HepG2 (cell line): Measurements from ENCODE around the gene RAPGEF2. TPM values are rescaled to one million over a fixed set of nuclear protein-coding genes. Genes with fewer than 3 reads are reported as not detected.

Source experiments
- ATAC-seq: fragments of 200-7000 bp; cut with Tn5 transposase; 3 replicates; pipeline ENCODE4 v1.9.1; 2020; ENCODE audit warnings: mild to moderate bottlenecking, moderate library complexity
- BruUV-seq: library from RNA; stranded (reverse); fragments of 400-500 nt; replicated peaks from 2 replicates; lab custom pipeline; 2021; lab: Mats Ljungman, UMichigan
- CTCF ChIA-PET: fragments of 300-600 bp; formaldehyde crosslinking; extraction: SDS; loops from one replicate; lab custom pipeline; 2021; ENCODE audit warnings: low total read pairs, inconsistent platforms, low intra/inter-chr PET ratio; lab: Yijun Ruan, JAX
- POLR2A ChIA-PET: fragments of 350-600 bp; sonication (Branson Sonifier 250); formaldehyde crosslinking; loops from one replicate; lab custom pipeline; 2020; ENCODE audit warnings: antibody characterized with exemption, inconsistent platforms; lab: Yijun Ruan, JAX
- DNase-seq: peaks from one replicate; pipeline ENCODE4 v3.0.0-alpha.2; 2015; ENCODE audit warnings: low spot score
- FAIRE-seq: peaks from 3 replicates; lab custom pipeline; 2011; peaks lifted over from hg19 to GRCh38; lab: Jason Lieb, UNC
- H2AFZ ChIP-seq: one replicate; pipeline ENCODE4 v1.6.1; 2011; ENCODE audit warnings: low read length, inconsistent platforms
- H3K27ac ChIP-seq: fragments of 300-600 bp; 3 replicates; pipeline ENCODE4 v1.8.0; 2011; ENCODE audit warnings: mixed run types, mild to moderate bottlenecking, mixed read lengths, low read length, inconsistent platforms; ENCODE audit not compliant: insufficient read depth; ENCODE audit errors: extremely low read length
- H3K27me3 ChIP-seq, 2 experiments: fragments of 200-600 bp in 1 of 2; 2 replicates in 1 of 2; 3 replicates in 1 of 2; pipeline versions ENCODE4 v1.6.0 to v1.8.0; 2011; ENCODE audit warnings: low read length in 2 of 2, mild to moderate bottlenecking in 2 of 2, moderate library complexity in 2 of 2, inconsistent platforms in 1 of 2; ENCODE audit not compliant: insufficient read depth in 2 of 2, control insufficient read depth in 1 of 2
- H3K36me3 ChIP-seq, 2 experiments: fragments of 200-600 bp in 1 of 2; replicated peaks in 1 of 2; 2 replicates in 1 of 2; 3 replicates in 1 of 2; pipeline versions ENCODE4 v1.5.1 to v1.8.0; 2011; ENCODE audit warnings: low read length in 2 of 2, inconsistent platforms in 1 of 2; ENCODE audit not compliant: insufficient read depth in 2 of 2, control insufficient read depth in 1 of 2
- H3K4me1 ChIP-seq: 2 replicates; pipeline ENCODE4 v1.5.1; 2012; ENCODE audit warnings: low read length, inconsistent platforms; ENCODE audit not compliant: insufficient read depth
- H3K4me2 ChIP-seq: 2 replicates; pipeline ENCODE4 v1.6.0; 2011; ENCODE audit warnings: low read depth, low read length, inconsistent platforms
- H3K4me3 ChIP-seq, 3 experiments: fragments of 200-600 bp in 1 of 3; sonication (generic), shearing (Covaris generic) in 1 of 3; replicated peaks in 1 of 3; 2 replicates each; pipeline ENCODE4 v1.5.1; 2011 to 2016; ENCODE audit warnings: low read length in 3 of 3, inconsistent platforms in 2 of 3, low read depth in 2 of 3, mild to moderate bottlenecking in 2 of 3, control low read depth in 1 of 3, mixed read lengths in 1 of 3; ENCODE audit not compliant: insufficient read depth in 1 of 3
- H3K79me2 ChIP-seq: one replicate; pipeline ENCODE4 v1.6.1; 2011; ENCODE audit warnings: low read length, inconsistent platforms; ENCODE audit not compliant: insufficient read depth
- H3K9ac ChIP-seq: 2 replicates; pipeline ENCODE4 v1.6.0; 2011; ENCODE audit warnings: mild to moderate bottlenecking, low read depth, low read length, inconsistent platforms; ENCODE audit not compliant: insufficient read depth
- H3K9me3 ChIP-seq: 2 replicates; pipeline ENCODE4 v1.5.1; 2012; ENCODE audit warnings: mild to moderate bottlenecking, low read length
- H4K20me1 ChIP-seq: 2 replicates; pipeline ENCODE4 v1.6.0; 2011; ENCODE audit warnings: inconsistent platforms, mild to moderate bottlenecking, low read length, moderate library complexity; ENCODE audit not compliant: insufficient read depth
- AGO2 ChIP-seq: fragments of 200-400 bp; formaldehyde crosslinking; optimal IDR thresholded peaks from 2 replicates; pipeline ENCODE3; 2017; ENCODE audit warnings: mild to moderate bottlenecking, low read depth, low read length, moderate library complexity
- GABPB1 ChIP-seq: IDR thresholded peaks from 2 replicates; pipeline ENCODE4 v1.6.1; 2016; ENCODE audit warnings: mild to moderate bottlenecking, missing genetic modification reagents, moderate library complexity, missing compliant biosample characterization
- NFATC3 ChIP-seq: sonication (generic); formaldehyde crosslinking; IDR thresholded peaks from 2 replicates; pipeline ENCODE4 v1.5.1; 2020; ENCODE audit warnings: mild to moderate bottlenecking, missing genetic modification reagents
- NR0B2 ChIP-seq: sonication (generic); formaldehyde crosslinking; IDR thresholded peaks from 2 replicates; pipeline ENCODE4 v1.4.0; 2020; ENCODE audit warnings: mild to moderate bottlenecking, missing genetic modification reagents
- RCOR2 ChIP-seq: IDR thresholded peaks from 2 replicates; pipeline ENCODE4 v1.6.1; 2016; ENCODE audit warnings: missing biosample characterization, missing genetic modification reagents
- RXRB ChIP-seq: IDR thresholded peaks from 2 replicates; pipeline ENCODE4 v1.6.1; 2016; ENCODE audit warnings: borderline replicate concordance, missing genetic modification reagents, missing compliant biosample characterization
- SIN3B ChIP-seq: fragments of 150-350 bp; IDR thresholded peaks from 2 replicates; pipeline ENCODE4 v1.6.1; 2014; ENCODE audit warnings: low read length
- SMC3 ChIP-seq: IDR thresholded peaks from 2 replicates; pipeline ENCODE4 v1.6.1; 2011; ENCODE audit warnings: low read length, improper control_type of control experiment
- TFAP4 ChIP-seq: sonication (generic); IDR thresholded peaks from 2 replicates; pipeline ENCODE4 v1.6.1; 2016; ENCODE audit warnings: low read depth, borderline replicate concordance
- ZNF589 ChIP-seq: sonication (generic); formaldehyde crosslinking; conservative IDR thresholded peaks from 2 replicates; pipeline ENCODE4 v1.8.0; 2022; ENCODE audit warnings: mild to moderate bottlenecking, moderate library complexity, missing genetic modification reagents
- WGBS: methylation state at CpG from one replicate; pipeline ENCODE4 v1.1.6; 2017; ENCODE audit warnings: low lambda C conversion rate; 5-methylcytosine and 5-hydroxymethylcytosine counted together
- in situ Hi-C: cut with HindIII; loops from 2 replicates; pipeline ENCODE4 v1.10.0; 2017; ENCODE audit warnings: low pct_unique_long_range_greater_than_20kb; ENCODE audit not compliant: extremely low pct_ligation_motif_present
- intact Hi-C: fragments of 100-400 bp; cut with micrococcal nuclease; formaldehyde crosslinking; loops from one replicate; pipeline ENCODE4 v1.10.0; 2022; ENCODE audit not compliant: unreplicated experiment
- polyA plus RNA-seq, 8 experiments: library from polyadenylated mRNA; depleted of rRNA in 3 of 8; stranded (reverse) in 7 of 8; unstranded in 1 of 8; fragments of >200 nt; fragmentation: Illumina TruSeq in 4 of 8; extraction: Trizol in 4 of 8; gene quantifications; 2 replicates each; pipeline versions ENCODE4 v1.2.1 to v1.2.3, GENCODE V29; 2011 to 2016; ENCODE audit warnings: low read depth in 4 of 8, missing spikeins in 1 of 8, mixed read lengths in 1 of 8; ENCODE audit not compliant: insufficient read depth in 1 of 8
- total RNA-seq, 5 experiments: library from RNA; depleted of rRNA; stranded (reverse); fragments of >200 nt; fragmentation: Illumina TruSeq; extraction: Trizol; gene quantifications; 2 replicates each; pipeline ENCODE4 v1.2.3, GENCODE V29; 2016; ENCODE audit warnings: low read depth in 1 of 5

The RAPGEF2 gene
- total and polyA plus RNA-seq, 2 of the 13 experiments (the other 11 are each of a cell fraction or from before 2014, with no cell fraction given) = 19.2 to 23.0 TPM

- intact Hi-C loops (no loop called here), in situ Hi-C loops (no loop called here)
- POLR2A ChIA-PET = no interaction called here
- H2AFZ ChIP-seq = no peak overlapping the region
- no peaks in the 10 kb centered on the region for H3K79me2 ChIP-seq
- 97% methylated on average over 2 of the region's 2 CpGs for WGBS
- no peaks in the 10 kb centered on the region for H3K9me3 ChIP-seq
- ATAC-seq = no peak
- peaks cover 6 to 20% of the 10 kb centered on the region in 2 experiments for H3K36me3 ChIP-seq
- H3K4me2 ChIP-seq = no peak overlapping the region
- TF ChIP-seq NFATC3 (CRISPR knock-in tag) (no peak), GABPB1 (no peak), NR0B2 (CRISPR knock-in tag) (no peak), AGO2 (no peak), SMC3 (no peak), RXRB (CRISPR knock-in tag) (no peak), TFAP4 (no peak), SIN3B (no peak), ZNF589 (CRISPR knock-in tag) (no peak), RCOR2 (CRISPR knock-in tag) (no peak)
- FAIRE-seq = no peak
- H3K4me1 ChIP-seq = peaks cover 16% of the 10 kb centered on the region
- no peak overlapping the region for H3K27ac ChIP-seq
- H3K4me3 ChIP-seq = no peak overlapping the region
- no peaks in the 10 kb centered on the region for H4K20me1 ChIP-seq
- CTCF ChIA-PET = no interaction called here
- no peak overlapping the region for H3K9ac ChIP-seq
- no peak for DNase-seq
- BruUV-seq = no TSS peak
- H3K27me3 ChIP-seq = no peaks in the 10 kb centered on the region
Observed at GRCh38 chr4:159337041-159337440, 234.2 kb downstream of the RAPGEF2 start.
